ENCODE measurements around the gene CLIP4. TPM values are rescaled to one million over a fixed set of nuclear protein-coding genes. Genes with fewer than 3 reads are reported as not detected.

CLIP4 gene
- total RNA-seq, 4 donors from 2014 or later, result 45.4 to 84.0 (median 61.3) TPM

GRCh38 chr2:29206941-29207340 lies 91.7 kb downstream of the CLIP4 start:
- ATAC-seq (ENCODE audit: low FRiP score) (no peak), DNase-seq (ENCODE audit: low spot score) (no peak)
- no peak for TF ChIP-seq CTCF (IDR thresholded peaks at IDR 0.05)

GRCh38 chr2:29207352-29208148 lies 92.3 kb downstream of the CLIP4 start:
- no peak for ATAC-seq (ENCODE audit: low FRiP score)
- no peak for DNase-seq (ENCODE audit: low spot score)
- TF ChIP-seq CTCF (IDR thresholded peaks at IDR 0.05), result no peak

GRCh38 chr2:29209551-29209950 lies 94.3 kb downstream of the CLIP4 start:
- ATAC-seq (ENCODE audit: low FRiP score), result no peak
- no peak for TF ChIP-seq CTCF (IDR thresholded peaks at IDR 0.05)
- no peak for DNase-seq (ENCODE audit: low spot score)

GRCh38 chr2:29212009-29212408 lies 96.8 kb downstream of the CLIP4 start:
- DNase-seq (ENCODE audit: low spot score), result no peak
- no peak for ATAC-seq (ENCODE audit: low FRiP score)
- no peak for TF ChIP-seq CTCF (IDR thresholded peaks at IDR 0.05)

DNA sequence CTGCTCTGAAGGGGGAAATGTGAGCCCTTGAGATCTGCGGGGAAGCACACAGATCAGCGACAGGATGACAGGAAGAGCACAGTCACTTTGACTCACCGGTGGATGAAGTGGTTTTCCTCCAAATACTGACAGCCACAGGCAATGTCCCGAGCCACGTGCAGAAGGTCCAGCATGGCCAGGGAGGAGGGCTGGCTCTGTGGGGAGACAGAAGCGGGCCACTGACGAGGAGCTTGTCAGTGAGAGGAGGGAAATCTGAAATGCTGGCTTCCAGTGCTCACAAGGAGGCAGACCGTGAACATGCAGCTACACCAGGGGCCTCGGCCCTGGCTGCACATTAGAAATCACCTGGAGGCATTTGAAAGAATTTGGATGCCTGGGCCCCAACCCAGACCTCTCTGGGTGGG lies 98.7 kb downstream of the CLIP4 start:
- DNase-seq (ENCODE audit: low spot score), result no peak

DNA sequence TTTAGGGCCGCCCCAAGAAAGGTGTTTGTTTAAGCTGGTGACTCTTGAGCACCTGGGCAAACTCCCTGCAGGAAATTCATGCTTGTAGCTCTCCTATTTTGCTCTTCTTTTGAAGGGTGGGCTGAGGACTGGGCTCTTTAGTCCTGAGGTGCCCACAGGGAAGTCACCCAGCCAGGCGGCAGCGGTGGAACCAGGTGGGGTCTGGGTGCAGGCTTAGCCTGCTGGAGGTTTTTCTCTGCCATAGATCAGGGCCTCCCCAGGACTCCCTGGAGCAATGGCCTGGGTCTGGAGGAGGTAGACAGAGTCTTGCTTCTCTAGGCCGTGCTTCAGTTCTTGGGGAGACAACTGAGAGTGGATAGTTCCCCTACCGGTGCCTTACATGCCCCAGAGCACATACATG lies 99.9 kb downstream of the CLIP4 start:
- no peak for TF ChIP-seq CTCF (IDR thresholded peaks at IDR 0.05)
- no peak for DNase-seq (ENCODE audit: low spot score)
- ATAC-seq (ENCODE audit: low FRiP score), result no peak

More for the DNA sequence above, 98.7 kb downstream of the CLIP4 start:
- TF ChIP-seq CTCF (IDR thresholded peaks at IDR 0.05), result no peak
- no peak for ATAC-seq (ENCODE audit: low FRiP score)
